Measurements from ENCODE around the gene SLC35A4.

- TF ChIP-seq CTCF (IDR thresholded peaks at IDR 0.05) = peak in 1 of 12 donors; percentile 5
- peak; percentile 53 to 90 for TF ChIP-seq POLR2A (IDR thresholded peaks at IDR 0.05)
Observed at GRCh38 chr5:140557136-140557805, 7.4 kb upstream of the SLC35A4 start, which contains the start of gene SRA1.

Measured in heart left ventricle (tissue), 13 donors.